DMS79 treated with DMSO at 0.1 percent for 48 hours (cell line): ENCODE results near the gene UBAP2.
A peak's percentile ranks its signal among the peaks of the same experiment; 100 is the strongest.
"Not testable (repeated sequence)": the region's sequence is repeated elsewhere in the genome, so short reads cannot be mapped to it uniquely, and the experiment has no call there.

Experiments
- DNase-seq: peaks from one replicate; lab custom pipeline; 2025; lab: John Stamatoyannopoulos, UW

The UBAP2 gene

DNA sequence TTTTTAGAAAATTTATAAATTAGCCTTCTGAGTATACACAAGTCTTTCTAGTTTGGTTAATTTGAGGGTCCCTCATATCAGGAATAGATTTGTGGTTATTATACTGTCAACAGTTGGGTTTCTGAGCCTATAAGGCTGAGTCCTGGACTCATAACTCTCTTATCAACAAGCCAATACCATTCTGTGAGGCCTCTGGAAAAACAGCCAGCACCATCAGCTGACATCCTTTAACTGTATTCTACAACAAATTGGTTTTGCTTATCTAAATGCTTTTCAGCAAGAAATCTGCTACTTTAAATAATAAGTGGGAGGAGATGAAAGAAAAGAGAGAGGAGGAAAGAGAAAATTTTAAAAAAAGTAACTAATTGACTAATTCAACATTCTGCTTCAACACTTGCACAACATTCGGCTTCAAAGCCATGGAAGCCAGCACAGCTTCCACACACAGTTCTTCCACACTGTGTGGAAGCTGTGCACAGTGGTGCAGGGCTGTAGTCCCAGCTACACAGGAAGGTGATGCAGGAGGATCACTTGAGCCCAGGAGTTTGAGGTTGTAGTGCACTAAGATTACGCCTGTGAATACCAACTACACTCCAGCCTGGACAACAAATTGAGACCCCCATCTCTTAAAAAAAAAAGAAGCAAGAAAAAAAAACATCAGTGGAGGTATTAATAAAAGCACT, 84.5 kb downstream of the UBAP2 start:
- DNase-seq: no peak

DNA sequence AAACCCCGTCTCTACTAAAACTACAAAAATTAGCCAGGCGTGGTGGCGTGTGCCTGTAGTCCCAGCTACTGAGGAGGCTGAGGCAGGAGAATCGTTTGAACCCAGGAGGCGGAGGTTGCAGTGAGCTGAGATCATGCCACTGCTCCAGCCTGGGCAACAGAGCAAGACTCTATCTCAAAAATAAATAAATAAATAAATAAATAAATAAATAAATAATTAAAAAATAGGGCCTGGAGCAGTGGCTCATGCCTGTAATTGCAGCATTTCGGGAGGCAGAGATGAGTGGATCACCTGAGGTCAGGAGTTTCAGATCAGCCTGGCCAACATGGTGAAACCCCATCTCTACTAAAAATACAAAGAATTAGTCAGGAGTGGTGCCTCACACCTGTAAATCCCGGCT, 86.2 kb downstream of the UBAP2 start:
- not testable (repeated sequence) for DNase-seq

DNA sequence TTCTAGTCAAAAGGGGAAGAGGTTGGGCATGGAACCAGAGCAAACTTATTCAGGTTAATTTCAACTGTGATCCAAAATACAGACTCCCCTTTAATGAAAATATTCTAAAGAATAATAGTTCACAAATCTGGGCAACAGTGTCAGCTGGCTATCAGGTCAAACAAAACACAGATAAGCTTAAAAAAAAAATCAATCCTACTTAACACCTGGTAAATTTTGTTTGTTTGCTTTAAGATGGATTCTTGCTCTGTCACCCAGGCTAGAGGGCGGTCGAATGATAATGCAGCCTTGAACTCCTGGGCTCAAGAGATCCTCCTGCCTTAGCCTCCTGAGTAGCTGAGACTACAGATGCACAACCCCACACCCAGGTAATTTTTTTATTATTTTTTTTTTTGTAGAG, 89.0 kb downstream of the UBAP2 start:
- DNase-seq: no peak

DNA sequence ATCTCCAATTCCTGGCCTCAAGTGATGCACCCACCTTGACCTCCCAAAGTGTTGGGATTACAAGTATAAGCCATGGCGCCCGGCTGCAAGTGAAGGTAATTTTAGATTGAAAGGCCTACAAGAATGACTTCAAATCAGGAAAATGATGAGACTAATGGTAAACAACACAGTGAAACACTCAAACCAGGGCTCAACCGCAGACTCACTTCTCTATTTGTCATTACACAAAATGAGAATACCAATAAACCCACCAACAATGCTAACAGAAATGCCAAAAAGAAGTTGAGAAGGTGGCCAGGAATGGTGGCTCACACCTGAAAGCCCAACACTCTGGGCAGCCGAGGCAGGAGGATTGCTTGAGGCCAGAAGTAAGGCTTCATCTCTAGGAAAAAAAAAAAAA, 92.1 kb downstream of the UBAP2 start:
- DNase-seq: no peak

DNA sequence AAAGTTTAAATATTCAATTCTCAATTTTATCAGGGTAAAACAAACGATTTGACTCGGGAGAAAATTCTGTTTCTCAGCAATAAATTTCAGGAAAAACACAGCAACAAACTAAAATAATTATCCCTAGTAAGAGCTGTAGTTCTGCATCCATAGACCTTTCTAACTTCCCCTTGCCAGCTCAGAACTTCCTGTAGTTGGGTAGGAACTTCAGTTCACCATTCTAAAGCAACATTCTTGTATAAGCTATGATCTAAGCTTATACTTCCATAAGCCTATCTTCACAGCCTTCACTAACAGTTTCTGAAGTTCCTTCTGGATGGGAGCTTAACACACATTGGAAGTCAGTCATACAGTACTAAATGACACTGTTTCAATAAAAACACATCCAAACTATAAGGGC, 96.6 kb downstream of the UBAP2 start:
- no peak for DNase-seq

DNA sequence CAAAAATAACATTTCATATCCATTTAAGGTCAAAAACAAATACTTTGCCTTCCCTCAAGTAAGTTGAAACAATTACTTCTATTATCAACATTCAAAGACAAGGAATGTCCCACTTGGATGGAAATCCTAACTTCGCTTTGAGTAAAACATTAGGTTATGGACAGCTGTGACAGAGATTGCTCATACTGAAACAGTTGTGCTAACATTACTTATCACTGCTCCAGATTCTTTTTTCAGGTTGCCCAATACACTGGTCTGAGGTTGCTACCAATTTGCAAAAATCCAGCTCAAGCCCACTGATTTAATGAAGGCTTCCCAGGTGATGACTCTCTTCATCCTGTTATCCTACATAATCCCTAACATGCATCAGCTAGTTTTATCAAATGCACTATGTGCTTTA, 98.3 kb downstream of the UBAP2 start:
- no peak for DNase-seq

DNA sequence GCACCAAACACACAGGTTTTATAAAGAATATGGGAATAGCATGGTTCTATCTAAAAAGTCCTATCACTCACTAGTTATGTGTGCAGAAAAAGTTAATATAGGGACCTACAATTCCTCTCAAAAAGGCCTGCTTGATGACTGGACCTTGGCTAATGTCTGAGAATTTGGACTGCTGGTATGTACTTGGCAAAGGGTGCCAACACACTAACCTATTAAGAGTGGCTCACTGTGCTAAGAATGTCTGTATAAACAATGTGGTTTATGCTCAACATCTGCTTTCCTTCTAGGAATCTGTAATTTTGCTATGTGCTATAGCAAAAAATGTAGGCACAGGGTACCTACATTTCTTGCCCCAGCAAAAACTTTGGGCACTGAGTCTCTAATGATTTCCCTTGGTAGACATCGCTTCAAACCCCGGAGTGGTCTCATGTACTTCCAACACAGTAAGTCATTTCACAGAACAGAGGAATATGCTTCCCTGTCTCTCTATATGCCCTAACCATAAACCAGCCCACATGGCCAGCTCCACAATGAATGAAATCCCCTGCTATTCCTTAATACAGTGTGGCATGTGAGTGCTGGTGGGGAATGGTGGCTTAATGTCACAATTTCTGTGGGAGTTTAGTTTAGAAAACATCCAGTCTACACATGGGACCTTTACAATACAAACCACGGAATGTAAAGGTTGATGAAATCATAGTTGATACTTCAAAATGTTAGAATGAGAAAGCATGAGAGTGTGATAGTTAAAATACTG, 101.7 kb downstream of the UBAP2 start:
- no peak for DNase-seq

DNA sequence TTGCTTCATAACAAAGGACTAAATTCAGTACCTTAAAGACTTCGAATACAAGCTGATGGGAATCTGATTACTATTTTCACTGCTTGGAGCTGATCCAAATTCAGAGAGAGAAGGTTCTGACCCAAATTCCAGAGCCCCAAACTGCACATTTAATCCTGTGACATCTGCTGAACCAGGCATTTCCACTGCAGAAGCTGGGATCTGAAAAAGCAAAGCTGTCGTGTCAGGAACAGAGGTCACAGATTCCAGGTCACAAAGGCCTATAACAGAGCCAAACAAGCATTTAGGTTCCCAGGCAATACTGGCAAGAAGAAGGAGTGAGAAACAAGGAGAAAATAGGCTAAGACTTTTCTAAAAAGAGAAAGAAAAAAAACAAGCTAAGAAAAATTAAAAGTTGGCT, 105.3 kb downstream of the UBAP2 start:
- no peak for DNase-seq

DNA sequence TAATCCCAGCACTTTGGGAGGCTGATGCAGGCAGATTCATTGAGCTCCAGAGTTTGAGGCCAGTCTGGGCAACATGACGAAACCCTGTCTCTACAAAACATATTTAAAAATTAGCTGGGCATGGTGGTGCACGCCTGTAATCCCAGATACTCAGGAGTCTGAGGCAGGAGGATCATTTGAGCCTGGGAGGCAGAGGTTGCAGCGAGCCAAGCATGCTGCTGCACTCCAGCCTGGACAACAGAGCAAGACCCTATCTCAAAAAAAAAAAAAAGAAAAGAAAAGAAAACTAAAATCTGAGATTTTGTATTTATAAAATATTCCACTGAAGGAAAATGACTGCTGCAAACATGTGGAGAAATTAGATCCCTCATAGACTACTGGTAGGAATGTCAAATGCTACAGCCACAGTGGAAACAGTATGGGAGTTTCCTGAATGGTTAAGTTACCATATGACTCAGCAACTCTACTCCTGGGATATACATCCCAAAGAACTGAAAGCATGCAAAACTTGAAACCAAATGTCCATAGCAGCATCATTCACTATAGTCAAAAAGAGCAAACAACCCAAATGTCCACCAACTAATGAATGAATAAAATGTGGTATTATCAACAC, 106.1 kb downstream of the UBAP2 start:
- no peak for DNase-seq

DNA sequence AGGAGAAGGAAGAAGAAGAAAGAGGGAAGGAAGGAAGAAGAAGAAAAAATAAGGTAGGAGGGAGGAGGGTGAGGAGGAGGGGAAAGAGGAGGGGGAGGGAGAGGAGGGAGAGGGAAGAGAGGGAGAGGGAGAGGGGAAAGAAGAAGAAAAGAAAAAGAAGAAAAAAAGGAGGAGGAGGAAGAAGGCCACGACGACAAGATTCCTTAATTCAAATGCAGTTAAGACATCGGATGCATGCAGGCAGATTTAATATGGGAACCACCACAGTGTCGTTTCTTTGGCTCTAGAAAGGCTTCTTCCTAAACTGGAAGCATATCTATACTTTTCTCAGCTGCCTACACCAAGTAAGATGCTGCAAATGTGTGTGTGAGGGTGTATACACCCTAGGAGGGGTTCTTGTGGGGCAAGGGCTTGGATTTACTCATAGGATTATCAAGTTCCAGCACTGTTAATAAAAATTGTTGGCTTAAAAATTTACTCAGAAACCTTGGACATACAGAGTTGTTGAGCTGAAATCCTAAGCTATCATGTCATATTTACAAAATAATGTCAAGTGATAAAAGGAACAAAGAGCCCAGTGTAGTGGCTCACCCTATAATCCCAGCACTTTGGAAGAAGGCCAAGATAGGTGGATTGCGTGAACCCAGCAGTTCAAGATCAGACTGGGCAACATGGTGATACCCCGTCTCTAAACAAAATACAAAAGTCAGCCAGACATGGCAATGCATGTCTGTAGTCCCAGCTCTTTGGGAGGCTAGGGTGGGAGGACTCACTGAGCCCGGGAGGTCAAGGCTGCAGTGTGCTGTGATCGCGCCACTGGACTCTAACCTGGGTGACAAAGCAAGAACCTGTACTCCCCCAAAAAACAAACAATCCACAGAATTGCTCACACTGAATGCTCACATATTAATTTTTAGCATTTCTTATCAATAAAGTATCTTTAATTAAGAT, 108.5 kb downstream of the UBAP2 start:
- peak; percentile 3 for DNase-seq

DNA sequence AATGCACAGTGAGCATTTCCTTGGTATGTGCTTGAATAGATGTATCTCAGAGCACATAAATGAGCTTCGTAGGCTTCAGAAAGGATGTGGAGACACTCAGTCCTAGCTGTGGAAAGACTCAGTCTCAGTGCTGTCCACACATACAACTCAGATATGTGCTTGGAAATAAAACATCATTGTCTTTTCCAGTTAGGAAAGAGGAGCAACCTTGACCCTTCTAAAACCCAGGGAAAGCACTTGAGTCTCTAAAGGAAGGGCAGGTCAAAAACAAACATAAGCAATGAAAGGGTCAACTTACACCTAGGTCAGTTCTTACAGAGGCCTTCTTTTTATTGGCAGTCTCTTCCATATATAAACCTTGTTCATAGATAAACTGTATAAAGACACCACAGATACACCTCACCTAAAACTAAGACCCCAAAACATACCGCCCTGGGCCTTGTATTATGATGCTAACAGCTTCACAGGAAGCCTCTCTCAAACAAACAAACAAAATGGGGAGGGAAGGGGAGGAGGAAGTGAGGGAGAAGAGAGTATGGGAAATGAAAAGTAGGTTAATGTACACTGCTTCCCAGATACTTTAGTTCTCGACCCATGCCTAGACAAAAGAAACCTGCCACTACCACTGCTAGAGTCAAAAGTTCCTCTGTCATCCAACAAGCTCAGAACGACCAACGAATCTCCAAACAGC, 114.4 kb downstream of the UBAP2 start:
- no peak for DNase-seq

DNA sequence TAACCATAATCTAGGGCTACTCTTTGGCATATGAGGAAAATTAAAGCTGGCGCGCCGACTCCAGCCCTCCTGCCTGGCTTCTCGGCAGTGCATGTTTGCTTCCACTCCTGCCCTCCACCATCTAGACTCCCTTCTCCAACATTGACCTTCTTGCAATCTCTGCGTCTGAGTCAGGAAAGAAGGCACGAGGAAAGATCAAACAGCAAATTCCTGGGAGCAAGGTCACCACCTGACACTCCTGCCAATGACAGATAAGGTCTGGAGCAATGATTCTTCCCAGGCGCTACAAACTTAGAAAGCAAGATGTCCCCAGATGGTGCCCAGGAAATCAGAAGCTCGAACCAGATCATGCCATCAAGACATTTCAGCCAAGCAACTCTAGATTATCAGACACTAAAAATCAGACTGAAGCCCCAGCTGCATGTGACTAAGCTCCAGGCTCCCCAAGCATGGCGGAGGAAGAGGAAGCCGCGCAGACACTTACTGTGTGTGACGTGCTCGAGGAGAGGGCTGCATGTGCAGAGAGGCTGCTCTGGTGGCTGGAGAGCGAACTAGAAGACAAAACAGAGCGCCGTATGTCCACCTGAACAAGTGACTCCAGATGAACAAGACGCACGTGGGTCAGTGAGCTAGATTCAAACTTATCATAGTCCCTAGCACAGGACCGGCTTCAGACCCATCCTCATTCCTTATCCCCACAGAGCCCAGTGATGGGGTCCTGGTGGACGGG, 116.4 kb downstream of the UBAP2 start:
- DNase-seq: no peak

DNA sequence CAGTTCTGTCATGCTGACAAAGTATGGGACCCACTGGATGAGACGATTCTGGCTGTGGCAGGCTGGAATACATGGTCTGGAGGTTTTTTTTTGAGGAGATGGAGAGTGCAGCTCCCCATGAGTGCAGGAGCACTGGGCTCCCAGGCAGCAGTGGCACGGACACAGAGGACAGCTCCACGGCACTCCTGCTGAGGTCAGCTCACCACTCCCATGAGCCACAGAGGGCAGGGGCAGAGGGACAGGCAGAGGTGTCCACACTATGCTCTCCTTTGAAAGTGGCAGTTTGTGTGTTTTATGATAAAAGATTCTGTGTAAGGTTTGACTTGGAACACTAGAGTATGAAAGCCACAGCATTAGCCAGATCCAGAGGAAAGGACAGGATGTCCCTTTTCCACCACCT, 117.4 kb downstream of the UBAP2 start:
- no peak for DNase-seq

DNA sequence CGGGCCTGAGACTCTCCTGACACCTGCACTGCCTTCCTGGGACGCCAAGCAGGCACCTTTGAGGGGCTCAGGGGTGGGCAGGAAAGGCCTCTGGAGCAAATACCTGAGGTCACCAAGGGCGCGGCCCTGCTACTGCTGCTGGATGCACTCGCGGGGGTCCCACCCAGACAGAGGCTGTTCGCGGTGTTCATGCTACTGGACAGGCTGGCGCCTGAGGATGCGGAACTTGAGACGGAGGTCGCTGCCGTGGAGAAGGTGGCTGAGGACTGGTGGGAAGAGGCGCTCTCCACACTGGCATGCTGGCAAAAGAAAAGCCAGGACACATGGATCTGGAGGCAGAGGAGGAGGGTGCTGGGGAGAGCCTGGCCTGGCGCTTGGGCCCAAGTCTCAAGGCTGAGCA, 121.0 kb downstream of the UBAP2 start:
- DNase-seq: no peak

DNA sequence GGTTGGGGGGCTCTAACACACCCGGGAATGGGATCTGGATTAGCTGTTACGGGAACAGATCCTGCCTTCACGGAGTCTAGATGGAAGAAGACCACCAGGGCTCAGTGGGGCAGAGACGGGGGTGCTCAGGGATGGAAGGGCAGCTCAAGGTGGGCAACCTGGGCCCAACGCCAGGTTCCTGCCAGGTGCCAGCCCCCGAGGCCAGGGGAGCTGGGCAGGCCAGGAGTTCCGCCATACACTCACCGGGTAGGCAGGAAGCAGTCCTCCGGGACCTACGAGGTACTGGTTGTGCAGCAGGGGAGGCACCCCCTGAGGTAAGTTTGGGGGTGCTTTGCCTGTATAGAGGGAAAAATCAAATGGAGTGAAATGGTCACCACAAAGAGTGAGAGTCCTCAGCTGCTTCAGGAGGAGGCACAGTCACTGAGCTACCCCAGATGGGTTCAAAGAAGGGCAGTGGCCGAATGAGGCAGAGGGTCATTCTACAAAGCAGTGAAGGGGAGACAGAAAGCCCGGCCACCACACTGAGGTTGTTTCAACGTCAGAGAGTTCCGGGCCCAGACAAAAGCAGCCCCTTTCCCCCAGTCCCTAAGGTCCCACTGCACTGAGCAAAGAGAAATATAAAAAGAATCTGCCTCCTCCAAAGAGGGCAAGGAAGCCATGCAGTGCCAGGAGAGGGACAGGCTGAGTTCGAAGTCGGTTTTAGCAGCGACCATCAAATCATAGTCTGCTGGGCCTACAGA, 121.8 kb downstream of the UBAP2 start:
- no peak for DNase-seq

DNA sequence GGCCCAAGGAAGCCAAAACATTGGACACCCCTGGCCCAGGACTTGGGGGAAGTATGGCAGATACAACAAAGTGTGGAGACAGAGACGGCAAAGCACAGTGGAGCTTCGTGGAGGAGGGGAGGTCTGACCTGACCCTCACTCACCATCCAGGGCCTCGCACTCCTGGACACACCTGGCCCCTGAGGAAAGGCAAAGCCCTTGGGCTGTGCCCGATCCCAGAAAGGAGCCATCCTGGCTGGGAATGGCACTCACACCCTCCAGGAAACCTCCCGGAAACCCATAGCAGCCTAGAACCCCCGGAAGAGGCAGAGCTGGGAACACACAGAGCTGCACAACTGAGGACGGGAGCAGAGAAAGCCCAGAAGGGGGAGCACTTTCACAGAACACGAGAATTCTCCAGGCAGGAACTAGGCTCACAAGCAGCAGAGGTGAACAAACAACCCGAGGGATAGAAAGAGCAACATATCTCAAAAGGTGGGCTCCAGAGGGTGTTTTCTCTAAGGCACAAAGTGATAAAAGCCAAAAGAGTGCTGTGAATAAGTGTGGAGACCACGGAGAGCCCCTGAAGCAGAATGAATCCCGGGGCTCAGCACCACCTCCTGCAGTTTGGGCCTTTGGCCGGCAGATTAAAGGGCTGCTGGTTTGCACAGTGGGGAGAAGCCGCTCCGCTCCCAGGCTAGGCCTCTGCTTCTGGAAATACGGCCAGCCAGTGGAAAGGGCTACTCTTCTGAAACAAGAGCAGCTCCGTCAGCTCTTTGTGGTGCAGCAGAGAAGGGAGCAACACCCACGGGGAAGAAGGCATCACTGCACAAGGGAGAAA, 123.5 kb downstream of the UBAP2 start:
- peak; percentile 4 for DNase-seq

DNA sequence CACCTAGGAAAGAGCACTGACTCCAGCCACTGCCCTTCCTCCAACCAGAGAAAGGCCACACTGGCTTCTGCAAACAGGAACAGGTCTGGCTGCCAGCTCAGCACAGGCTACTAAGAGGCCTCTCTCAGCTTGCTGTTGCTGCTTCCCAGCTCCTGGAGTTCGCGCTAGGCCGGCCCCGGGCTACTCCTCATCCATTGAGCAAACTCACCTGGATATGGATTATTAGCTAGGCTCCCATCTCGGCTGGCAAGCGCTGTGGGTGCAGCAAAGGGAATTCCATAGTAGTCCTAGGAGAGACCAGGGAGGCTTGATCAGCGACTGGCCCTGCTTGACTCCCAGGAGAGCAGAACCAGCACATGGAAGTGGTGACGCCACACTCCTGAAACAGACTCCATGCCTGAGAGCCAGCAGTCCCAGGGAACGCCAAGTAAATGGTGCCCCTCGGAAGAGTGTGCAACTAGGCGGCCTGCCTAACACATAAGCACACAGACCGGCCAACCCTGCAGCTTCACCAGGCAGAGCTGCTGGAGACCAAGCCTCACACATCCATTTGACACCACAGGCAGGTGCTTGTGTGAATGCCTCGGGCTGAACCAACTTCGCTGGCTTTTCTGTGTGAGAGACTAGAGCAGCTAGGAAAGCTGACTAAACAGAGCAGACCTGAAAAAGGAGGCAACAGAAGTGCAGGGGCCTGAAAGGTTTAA, 124.5 kb downstream of the UBAP2 start:
- no peak for DNase-seq

DNA sequence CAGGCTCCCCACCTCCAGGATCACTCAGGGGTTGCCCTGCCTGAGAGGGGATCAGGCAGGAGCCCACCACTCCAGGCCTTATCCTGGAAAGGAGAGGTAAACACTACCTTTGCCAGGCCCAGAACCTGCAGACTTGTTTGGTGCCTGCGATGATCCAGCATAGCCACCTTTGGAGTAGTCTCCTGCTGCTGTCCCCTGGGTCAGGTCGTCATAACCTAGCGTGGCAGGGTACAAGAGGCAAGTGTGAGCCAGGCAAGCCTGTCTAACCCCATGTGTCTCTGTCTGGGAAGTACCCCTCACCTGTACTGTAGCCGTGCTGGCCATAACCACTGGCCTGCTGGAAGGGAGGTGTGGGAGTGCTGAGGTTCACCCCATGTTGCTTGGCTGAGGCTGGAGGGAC, 125.6 kb downstream of the UBAP2 start:
- DNase-seq: no peak
